Activated gamma-delta T cell treated with Interleukin-2 at 50 U/mL for 16 hours (primary cell): Measurements from ENCODE around the gene GRPEL1.

Experiments
- DNase-seq: peaks from one replicate; pipeline ENCODE4 v3.0.0-alpha.2; 2020

Gene GRPEL1

DNA sequence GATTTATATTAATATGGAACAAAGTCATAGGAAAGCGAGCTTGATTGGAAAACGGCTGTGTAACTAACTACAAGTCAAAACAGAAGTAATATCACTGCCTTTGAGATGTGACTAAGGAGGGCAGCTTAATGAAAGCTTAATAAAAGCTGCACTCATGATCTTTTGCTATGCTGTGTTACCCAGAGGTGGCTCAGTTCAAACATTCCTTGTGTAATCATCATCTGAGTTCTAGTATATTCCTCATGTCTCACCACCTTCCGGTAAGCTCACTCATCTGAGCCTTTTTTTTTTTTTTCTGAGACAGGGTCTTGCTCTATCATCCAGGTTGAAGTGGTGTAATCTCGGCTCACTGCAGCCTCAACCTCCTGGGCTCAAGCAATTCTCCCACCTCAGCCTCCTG lies 5.0 kb downstream of the GRPEL1 start:
- no peak for DNase-seq

DNA sequence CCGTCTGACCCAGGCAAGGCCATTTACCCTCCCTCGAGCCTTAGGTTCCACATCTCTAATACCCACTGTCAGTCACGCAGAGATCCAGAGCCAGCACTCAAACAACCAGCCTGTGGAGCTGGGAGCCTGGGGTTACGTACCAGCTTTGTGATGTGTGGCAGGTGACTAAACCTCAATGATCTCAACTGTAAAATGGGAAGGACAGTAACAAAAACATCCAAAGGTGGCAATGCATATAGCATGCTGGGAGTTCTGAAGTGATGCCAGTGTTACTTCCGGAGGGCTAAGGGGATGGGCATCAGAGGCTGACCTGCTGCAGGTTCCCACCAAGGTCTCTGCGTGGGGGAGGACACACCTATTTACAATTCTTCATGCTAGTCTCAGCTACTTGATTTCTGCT lies 6.0 kb downstream of the GRPEL1 start:
- DNase-seq, result no peak

DNA sequence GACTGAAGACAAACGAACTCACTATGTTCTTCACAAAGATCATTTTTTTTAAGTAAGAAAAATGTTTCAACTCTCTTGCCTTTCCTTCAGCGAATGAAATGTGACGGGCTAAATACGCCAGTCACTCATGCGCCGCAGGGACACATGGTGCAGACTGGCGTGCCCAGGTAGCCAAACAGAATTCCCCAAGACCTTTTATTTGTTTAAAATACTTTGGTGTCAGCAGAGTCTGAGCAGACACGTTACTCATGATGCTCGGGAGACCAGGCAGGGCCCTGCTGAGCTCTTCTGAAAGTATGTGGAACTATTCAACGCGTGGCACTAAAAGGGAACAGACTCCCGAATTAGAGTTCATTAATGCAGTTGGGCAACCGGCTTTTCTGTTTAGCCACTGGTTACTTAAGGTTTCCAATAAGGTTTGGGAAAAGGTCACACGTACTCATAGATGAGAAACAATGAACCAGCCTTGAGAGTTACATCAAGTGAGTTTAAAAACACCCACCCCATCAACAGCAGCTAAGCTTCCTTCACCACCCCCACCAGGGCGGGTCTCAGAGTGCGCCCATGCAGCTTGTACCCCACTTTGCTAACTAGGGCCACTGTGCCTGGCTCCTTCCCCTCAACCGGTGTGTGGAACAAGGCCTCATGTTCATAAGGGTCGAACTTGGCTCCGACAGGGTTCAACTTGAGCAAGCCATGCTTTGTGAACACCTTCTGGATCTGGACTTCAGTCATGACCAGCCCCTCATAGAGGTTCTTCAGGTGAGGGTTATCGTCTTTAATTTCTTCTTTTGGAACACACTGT lies 7.3 kb downstream of the GRPEL1 start:
- no peak for DNase-seq

DNA sequence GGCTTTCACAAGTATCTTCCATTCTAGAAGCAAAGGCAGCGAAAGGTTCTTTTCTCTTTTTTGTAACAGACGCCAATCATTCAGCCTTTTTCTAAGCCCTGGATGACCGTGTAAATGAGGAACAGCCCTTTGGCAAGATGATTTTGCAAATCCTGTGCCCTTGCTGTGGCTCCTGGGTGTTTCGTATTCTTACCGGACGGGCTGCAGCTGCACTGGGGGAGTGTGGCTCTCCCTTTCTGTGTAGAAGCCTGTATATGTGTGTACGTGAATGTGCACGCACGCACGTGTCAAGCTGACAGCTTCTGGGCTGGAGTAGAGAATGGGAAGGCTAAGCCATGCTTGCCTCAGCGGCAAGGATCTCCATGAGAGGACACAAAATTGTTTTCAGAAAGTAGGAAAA lies 8.2 kb downstream of the GRPEL1 start:
- no peak for DNase-seq

DNA sequence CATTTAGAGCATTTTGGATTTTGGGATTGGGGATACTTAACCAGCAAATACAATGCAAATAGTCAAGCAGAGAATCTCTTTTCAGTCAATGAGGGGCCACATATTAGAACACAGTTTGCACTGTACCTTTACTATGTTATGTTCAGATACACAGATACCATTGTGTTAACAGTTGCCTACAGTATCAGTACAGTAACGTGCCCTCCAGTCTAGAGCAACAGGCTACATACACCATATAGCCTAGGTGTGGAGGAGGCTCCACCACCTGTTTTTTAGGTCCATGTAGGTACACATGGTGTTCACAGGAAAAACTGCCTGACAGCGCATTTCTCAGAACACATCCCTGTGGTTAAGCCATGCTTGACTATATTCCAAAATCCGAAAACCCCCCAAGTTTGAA lies 9.1 kb downstream of the GRPEL1 start:
- DNase-seq, result no peak

DNA sequence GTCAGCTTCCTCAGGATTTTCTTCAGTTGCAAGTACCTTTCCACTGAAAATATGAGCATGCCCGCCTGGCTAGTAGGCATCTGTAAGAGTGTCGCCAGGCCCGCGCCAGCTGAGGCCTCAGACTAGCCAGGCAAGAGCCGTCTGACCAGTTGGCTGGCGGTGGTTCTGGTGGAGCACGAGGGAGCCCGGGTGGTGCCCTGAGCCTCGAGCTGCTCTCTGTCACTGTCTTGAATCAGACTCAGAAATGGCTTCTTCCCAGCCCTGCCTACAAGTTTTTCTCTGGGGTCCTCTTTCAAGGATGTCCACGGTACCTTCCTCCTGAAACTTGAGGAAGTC lies 11.9 kb downstream of the GRPEL1 start:
- DNase-seq, result no peak

DNA sequence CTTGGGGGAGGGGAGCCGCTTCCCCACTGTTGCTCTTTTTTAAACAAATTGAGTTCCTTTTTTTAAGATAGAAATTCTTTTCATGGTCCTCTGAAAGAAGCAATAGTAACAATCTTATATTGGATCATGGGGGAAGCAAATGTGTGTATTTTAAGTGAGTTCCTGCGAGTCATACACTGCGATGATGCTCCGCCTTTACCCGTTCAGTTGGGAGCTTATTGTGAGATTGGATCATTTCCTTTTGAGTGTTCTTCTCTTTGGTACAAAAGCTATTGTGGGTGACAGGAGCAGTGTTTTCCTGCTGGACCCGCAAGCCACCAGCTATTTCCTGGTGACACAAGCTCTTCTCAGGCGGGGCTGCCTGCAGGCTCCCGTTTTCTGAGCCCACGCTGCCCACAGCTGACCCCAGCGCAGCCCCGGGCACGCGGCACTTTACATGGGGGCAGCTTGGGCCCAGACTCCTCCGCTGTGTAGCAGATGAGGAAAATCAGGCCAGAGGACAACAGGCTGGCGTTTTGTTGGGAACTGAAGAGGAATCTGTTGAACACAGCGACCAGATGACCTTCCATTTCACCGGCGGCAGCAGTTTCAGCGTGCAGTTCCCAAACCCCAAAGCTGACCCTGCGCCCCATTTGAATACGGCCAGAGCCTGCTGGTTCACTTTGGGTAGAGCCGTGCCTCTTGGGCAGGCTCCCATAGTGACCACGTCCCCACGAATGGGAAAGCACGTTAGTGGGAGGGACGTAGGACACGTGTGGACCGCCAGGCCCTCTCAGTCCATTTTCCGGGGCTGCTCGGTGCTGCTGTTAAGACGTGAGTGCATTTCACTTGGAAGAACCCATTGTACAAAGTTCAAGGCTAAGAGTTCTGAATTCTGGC lies 12.5 kb downstream of the GRPEL1 start:
- DNase-seq, result no peak

DNA sequence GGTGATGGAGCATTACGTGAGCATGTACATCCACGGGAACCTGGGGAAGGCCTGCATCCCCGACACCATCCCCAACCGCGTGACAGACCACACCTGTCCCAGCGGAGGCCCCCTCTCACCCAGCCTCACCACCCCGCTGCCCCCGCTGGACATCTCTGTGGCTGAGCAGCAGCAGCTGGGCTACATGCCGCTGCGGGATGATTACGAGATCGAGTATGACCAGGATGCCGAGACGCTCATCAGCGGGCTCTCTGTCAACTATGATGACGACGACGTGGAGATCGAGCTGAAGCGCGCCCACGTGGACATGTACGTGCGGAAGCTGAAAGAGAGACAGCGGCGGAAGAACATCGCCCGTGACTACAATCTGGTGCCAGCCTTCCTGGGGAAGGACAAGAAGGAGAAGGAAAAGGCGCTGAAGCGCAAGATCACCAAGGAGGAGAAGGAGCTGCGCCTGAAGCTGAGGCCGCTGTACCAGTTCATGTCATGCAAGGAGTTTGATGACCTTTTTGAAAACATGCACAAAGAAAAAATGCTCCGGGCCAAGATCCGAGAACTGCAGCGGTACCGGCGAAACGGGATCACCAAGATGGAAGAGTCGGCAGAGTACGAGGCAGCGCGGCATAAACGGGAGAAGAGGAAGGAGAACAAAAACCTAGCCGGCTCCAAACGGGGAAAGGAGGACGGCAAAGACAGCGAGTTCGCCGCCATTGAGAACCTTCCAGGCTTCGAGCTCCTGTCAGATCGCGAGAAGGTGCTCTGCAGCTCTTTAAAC lies 13.6 kb downstream of the GRPEL1 start:
- DNase-seq, result no peak

DNA sequence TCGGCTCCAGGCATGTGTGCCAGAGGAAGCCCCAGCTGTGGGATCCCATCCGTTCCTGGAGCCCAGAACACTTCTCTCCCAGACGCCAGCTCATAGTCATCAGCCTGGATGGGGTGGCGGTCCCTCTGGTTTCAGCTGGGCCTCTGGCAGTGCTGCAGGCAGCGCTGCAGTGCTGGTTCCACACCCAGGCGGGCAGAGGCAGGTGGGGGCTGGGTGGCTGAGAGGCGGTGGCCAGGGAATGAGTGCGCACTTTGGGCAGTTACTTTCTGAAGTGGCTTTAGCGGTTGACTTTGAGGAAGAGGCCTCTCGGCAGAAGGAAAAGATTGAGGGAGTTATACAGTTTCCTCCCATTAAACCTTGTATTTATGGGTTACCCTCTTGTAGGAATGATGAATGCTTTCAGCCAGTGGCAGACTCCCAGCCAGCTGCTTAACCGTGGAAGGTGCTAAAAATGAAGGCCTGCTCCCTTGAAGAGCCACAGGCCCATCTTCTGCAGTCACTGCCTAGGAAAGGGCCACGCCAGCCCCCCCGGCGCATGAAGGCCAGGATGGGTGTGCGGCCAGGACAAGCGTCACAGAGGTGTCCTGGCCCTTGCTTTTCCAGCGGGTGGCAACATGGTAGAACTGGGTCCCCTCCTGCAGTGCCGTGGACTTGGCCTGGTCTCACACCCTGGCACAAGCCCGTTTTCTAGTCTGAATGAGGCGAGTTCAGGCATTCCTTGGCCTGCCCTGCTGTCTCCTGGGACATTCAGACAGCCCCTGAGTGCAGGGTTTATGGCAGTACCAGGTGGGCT lies 14.7 kb downstream of the GRPEL1 start:
- no peak for DNase-seq

DNA sequence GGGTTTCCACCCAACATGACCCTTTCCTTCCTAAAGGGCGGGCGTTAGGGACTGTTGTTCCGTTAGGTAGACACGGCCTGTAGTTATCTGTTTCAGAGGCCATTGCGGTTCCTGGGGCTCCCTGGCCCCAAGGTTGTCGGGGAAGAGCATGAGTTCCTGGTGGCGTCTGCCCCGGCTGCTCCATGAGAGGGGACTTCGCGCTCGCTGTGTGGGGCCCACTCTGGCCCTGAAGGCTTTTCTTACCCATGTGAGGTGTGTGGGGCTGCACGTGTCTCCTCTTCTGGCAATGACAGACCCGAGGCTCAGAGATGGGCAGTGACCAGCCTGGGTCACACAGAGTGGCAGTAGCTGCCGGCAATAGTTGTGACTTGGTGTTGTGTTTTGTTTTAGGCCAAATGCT lies 15.6 kb downstream of the GRPEL1 start:
- DNase-seq, result no peak

DNA sequence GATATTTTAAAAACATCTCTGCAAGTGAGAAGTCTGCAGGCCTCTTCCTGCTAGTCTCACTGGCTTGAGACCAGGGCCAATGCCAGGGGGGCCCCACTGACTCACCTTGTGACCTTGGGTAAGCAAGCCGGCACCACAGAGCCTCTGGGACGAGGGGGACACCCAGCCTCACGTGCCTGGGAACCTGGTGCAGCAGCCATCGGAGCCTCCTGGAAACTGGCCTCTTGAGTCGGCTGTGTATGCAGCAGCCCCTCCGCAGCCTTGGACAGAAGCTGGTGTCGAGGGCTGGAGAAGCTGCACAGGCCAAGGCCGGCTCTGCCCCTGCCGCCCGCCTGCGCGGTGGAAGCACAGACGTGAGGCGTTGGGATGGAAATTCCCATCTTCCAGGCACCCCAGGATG lies 16.0 kb downstream of the GRPEL1 start:
- no peak for DNase-seq

DNA sequence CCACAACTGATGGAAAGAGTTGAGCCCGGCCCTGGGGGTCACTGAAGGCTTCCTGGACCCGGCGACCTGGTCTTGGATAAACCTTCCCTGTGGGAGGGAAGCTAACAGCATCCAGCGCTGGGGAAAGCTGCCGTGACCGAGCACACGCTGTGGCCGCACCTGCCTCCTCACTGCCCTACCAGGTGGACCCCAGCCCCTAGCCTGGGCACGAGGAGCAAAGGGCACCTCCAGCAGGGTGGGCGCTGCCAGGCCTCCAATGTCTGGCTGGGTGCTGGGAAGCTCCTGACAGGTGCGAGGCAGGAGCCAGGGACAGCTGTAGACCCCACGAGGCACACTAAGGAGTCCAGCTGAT lies 16.7 kb downstream of the GRPEL1 start:
- no peak for DNase-seq

DNA sequence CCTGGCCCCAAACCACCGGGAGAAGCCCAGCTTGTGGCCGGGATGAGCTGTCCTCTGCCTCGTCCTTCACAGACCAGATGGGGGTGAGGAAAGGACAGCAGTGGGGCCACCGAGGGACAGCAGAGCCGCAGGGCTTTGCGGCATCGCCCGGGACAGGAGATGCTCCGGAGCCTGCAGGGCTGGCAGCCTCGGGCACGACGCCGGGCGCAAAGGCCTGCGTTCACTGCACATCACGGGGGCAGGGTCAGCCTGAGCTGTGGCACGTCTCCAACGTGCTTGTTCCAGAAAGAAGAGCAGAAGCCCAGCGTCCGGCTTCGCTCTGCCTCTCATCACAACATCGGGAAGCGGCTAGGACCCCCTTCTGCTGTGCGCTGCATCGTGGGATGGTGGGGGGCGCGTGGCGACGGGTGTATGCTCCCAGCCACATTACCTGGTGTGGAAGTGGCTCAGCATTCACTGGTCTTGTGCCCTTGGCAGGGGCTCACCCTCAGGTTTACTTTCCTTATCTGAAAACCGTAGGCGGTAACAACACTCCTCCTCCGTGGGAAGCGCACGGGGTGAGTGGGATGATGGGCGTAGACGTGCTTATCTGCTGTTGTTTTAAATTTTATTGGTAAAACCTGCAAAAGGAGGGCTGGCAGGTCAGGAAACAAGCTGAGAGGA lies 17.3 kb downstream of the GRPEL1 start:
- no peak for DNase-seq

DNA sequence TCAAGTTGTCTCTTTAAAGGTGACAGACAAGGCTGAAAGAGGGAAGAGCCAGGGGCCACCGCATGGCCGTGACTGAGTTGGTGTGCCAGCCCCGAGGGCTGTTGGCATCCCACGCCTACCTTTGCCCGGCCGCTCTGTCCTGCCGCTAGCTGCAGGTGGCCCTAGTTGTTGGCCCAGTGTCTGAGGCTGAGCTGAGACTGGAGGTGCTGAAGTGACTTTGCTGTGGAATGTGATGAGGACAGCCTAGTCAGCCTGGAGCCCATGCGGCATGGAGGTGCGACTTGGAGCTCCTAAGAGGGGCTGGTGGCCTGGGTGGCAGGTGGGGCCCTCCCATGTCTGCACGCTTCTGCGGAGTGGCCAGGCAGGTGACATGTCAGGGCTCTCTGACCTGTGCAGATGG lies 18.1 kb downstream of the GRPEL1 start:
- no peak for DNase-seq

DNA sequence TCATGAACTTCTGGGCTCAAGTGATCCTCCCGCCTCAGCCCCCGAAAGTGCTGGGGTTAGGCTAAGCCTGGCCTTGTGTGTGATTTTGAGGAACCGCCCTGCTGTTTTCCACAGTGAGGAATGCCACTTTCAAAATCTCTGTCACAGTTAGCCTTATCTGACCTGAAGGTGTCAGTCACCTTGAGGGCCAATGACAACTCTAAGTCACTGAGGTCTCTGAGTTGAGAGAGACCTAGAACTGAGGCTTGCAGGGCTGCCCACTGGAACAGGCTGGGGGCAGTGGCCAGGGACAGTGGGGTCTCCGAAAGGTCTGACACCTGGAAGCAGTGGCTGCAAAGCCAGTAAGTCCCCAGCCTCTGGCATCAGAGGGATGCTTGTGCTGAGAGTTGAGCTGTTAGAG lies 18.6 kb downstream of the GRPEL1 start:
- DNase-seq, result no peak

DNA sequence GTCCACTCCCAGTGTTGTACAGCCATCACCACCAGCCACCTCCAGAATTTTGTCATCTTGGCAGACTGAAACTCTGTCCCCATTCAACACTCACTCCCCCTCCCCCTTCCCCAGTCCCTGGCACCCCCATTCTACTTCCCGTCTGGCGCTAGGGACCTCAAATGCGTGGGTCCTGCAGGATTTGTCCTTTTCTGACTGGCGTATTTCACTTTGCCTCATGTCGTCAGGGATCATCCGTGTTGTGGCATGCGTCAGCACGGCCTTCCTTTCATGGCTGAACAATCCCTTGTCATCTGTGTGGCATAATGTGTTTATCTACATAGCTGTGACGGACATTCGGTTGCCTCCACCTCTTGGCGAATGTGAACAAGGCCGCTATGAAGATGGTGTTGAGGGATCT lies 19.2 kb downstream of the GRPEL1 start:
- no peak for DNase-seq

DNA sequence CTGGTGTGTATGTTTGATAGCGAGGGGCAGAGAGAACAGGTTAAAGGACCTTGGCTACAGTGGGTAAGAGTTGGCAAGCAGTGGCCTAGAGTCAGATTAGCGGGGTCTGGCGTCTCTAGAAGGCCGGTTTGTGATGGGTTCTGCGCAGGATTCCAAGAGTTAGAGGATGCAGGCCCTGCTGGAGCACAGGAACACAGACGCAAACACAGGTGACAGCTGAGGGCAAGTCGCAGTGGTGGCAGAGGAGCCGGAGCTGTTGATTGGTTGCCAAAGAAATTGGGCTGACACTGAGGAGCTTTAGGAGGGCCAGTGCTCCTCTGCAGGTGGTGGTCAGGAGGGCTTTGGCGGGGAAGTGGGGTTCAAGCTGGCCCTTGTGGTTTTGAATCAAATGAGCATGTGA lies 20.9 kb downstream of the GRPEL1 start:
- no peak for DNase-seq

DNA sequence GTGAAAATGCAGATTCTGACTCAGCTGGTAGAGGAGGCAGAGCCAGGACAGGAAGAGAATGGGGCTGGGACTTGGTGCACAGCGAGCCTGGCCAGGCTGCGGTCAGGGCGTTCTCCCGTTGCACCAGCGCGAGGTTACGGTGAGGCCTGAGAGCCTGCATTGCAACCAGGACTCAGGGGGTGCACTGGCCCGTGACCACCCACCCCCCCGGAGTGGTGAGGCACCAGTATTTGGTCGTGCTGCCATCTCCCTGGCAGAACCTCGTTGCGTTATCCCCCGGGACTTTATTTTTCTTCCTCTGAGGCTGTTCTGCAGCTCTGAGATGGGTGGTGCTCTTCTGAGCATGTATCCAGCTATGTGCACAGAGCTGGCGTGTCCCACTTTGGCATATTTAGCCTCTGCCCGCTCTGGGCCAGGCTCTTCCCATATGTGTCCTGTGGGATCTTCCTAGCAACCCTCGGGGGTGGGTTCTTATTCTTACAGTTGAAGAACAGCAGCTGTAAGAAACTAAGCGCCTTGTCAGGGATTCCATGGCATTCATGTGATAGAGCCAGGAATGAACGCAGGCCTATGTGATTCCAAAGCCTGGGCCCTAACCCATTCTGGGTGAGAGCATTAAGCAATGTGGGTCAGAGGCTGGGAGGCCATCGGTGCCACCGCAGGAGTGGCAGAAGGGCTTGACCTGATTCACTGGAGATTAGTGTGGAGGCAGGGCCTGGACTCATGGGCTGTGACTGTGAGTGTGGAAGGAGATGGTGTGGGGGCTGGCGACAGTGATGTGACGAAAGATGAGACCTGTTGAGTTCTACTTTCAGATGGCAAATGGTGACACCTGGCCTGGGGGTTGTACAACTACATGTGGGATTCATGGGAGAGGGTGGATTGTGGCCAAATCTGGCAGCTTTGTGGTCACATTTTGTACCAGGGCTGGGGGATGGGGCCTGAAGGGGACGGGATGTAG lies 21.6 kb downstream of the GRPEL1 start:
- no peak for DNase-seq

DNA sequence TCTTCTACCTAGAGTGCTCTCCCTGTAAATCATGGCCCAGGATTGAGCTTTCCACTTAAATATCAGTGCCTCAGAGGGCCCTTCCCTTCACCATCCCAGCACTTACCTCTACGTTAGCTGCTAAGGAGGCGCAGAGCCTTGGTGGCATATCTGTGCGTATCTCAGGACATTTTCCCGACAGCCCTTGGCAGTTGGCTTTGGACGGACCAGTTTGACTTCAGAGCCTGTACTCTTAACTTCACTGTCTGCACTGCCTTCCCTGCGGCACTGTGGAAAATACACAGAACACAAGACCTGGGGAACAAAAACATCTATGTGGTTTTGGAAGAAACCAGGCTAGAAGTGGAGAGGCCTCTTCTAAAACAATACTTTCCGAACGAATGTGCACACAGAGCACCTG lies 22.3 kb downstream of the GRPEL1 start:
- DNase-seq, result no peak

DNA sequence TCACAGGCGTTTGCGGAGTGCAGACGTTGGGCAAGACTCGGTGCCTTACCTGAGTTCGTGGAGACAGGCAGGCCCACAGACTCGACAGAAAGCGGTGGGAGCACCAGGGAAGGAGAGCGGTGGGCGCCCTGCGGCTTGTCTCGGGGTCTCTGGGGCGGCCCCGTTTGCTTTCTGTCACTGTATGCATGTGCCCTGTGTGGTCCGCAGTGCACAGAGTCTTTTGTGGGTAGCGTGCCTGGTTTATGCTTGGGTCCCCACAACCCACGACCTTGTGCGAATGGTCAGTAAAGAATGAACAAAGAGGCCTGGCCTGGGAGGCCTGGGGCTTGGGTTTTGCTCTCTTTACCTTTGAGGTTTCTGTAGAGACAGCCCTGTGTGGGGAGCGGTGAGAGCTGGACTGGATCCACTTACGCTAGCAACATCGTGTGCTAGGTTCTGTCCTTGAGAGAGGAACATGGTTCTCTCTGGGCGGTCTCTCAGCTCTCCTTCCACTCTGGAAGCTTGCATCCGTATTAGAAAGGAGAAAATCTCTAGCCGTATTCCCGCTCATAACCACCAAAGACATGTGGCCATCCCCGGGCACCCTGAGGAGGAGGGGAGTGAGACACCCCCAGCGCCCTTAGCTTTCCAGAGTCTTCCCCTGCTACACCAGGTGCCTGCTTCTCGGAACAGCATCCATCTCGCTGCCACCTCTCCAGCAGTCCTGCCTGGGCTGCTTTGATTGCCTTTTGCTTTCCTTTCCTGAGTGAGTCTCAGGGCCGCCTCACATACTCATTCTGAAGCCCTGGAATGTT lies 23.5 kb downstream of the GRPEL1 start:
- no peak for DNase-seq
